Esophagus muscularis mucosa (tissue), 3 donors: ENCODE measurements around the gene BDKRB1.

Experiments used
- CTCF ChIP-seq, 3 experiments: fragments of 200-600 bp in 2 of 3; fragments of 450-650 bp in 1 of 3; sonication (generic) in 2 of 3; IDR thresholded peaks; one replicate each; pipeline ENCODE4 v1.5.1; 2017 to 2019; ENCODE audit warnings: antibody characterized with exemption in 3 of 3, mild to moderate bottlenecking in 2 of 3, moderate library complexity in 1 of 3
- POLR2A ChIP-seq: fragments of 450-650 bp; IDR thresholded peaks from one replicate; pipeline ENCODE4 v1.6.1; 2017; ENCODE audit warnings: antibody characterized with exemption, moderate library complexity, mild to moderate bottlenecking, low read depth

DNA sequence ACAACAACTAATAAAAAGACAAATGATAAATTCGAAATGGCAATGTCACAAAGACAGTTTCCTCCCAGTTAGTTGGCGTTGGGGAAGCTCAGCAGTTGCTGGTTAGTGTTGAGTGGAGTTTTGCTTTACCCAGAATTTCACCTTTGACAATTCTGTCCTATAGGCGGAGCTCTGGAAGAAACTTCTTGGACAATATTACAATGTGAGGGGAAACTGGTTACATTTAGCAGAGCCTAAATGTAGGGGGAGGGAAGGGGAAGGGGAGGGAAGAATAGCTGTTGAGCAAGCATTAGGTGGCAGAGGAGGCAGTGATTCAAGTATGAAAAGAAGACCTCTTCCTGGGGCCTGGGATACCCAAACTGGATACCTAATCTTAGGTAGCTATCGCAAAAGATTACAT is 51.4 kb downstream of the BDKRB1 start:
- no peak for TF ChIP-seq POLR2A
- TF ChIP-seq CTCF (IDR thresholded peaks at IDR 0.05): no peak
